ENCODE measurements around the gene C2CD2L. TPM values are rescaled to one million over a fixed set of nuclear protein-coding genes. Genes with fewer than 3 reads are reported as not detected.

Gene C2CD2L
- total RNA-seq, 1 donor from 2014 or later: 6.1 TPM

GRCh38 chr11:119152604-119153003 lies 45.5 kb downstream of the C2CD2L start:
- DNase-seq (ENCODE audit: low read depth): no peak
- TF ChIP-seq CTCF (conservative IDR thresholded peaks at IDR 0.05; ENCODE audit: low read depth, low read length): no peak
- no peak overlapping the region for H3K4me3 ChIP-seq (ENCODE audit: low read depth, low read length)

GRCh38 chr11:119153049-119153818 lies 46.1 kb downstream of the C2CD2L start:
- DNase-seq (ENCODE audit: low read depth): no peak
- no peak for TF ChIP-seq CTCF (conservative IDR thresholded peaks at IDR 0.05; ENCODE audit: low read depth, low read length)
- H3K4me3 ChIP-seq (ENCODE audit: low read depth, low read length): no peak overlapping the region

GRCh38 chr11:119154178-119154577 lies 47.0 kb downstream of the C2CD2L start:
- no peak for DNase-seq (ENCODE audit: low read depth)
- no peak overlapping the region for H3K4me3 ChIP-seq (ENCODE audit: low read depth, low read length)
- no peak for TF ChIP-seq CTCF (conservative IDR thresholded peaks at IDR 0.05; ENCODE audit: low read depth, low read length)

- no peak overlapping the region for H3K4me3 ChIP-seq (ENCODE audit: low read depth, low read length)
- no peak for DNase-seq (ENCODE audit: low read depth)
- no peak for TF ChIP-seq CTCF (conservative IDR thresholded peaks at IDR 0.05; ENCODE audit: low read depth, low read length)
These were observed 48.8 kb downstream of the C2CD2L start for GRCh38 chr11:119155733-119156492.

- TF ChIP-seq CTCF (conservative IDR thresholded peaks at IDR 0.05; ENCODE audit: low read depth, low read length): no peak
These were observed 49.4 kb downstream of the C2CD2L start for GRCh38 chr11:119156496-119156895.

GRCh38 chr11:119157063-119157462 lies 49.9 kb downstream of the C2CD2L start:
- no peak for TF ChIP-seq CTCF (conservative IDR thresholded peaks at IDR 0.05; ENCODE audit: low read depth, low read length)
- DNase-seq (ENCODE audit: low read depth): no peak
- H3K4me3 ChIP-seq (ENCODE audit: low read depth, low read length): no peak overlapping the region

More at GRCh38 chr11:119156496-119156895, 49.4 kb downstream of the C2CD2L start:
- H3K4me3 ChIP-seq (ENCODE audit: low read depth, low read length): no peak overlapping the region
- DNase-seq (ENCODE audit: low read depth): no peak
